ENCODE data around the gene SGCE.

- no peak for TF ChIP-seq CTCF (IDR thresholded peaks at IDR 0.05 in 2 of 3, conservative IDR thresholded peaks at IDR 0.05 in 1 of 3; ENCODE audit: borderline replicate concordance in 1 of 3, insufficient read depth in 1 of 3, low read depth in 2 of 3, low read length in 2 of 3)
- no peak for TF ChIP-seq MAX (IDR thresholded peaks at IDR 0.05)
- no peak for TF ChIP-seq EZH2 (IDR thresholded peaks at IDR 0.05)
- TF ChIP-seq FOSL1 (IDR thresholded peaks at IDR 0.05; ENCODE audit: low read depth): no peak
- no peak for TF ChIP-seq SRF (IDR thresholded peaks at IDR 0.05; ENCODE audit: low read depth)
- no peak for TF ChIP-seq POLR2AphosphoS5 (IDR thresholded peaks at IDR 0.05; ENCODE audit: low read depth, low read length)
- TF ChIP-seq POLR2A (IDR thresholded peaks at IDR 0.05; ENCODE audit: borderline replicate concordance, extremely low read depth, insufficient read depth, insufficient read length): no peak
- TF ChIP-seq JUND (IDR thresholded peaks at IDR 0.05): no peak
- no peak for TF ChIP-seq SP1 (IDR thresholded peaks at IDR 0.05; ENCODE audit: low read depth)
- TF ChIP-seq CEBPB (IDR thresholded peaks at IDR 0.05; ENCODE audit: low read depth): no peak
- no peak for TF ChIP-seq CBX3 (IDR thresholded peaks at IDR 0.05; ENCODE audit: low read depth)
Measured at GRCh38 chr7:94567396-94567795, 88.5 kb downstream of the SGCE start.

Measured in HCT116 (cell line).